OCI-LY3 (cell line): ENCODE measurements around the gene RDX.

Experiments
- H2AFZ ChIP-seq: fragments of 200-600, 300-600 bp; shearing (Covaris generic); 2 replicates; pipeline ENCODE4 v1.6.0; 2014; ENCODE audit warnings: antibody characterized with exemption, low read depth, low read length
- H3K27ac ChIP-seq: fragments of 200-600, 300-600 bp; sonication (generic); 2 replicates; pipeline ENCODE4 v1.5.1; 2014; ENCODE audit warnings: mild to moderate bottlenecking, low read length, moderate library complexity, mixed read lengths
- H3K27me3 ChIP-seq: fragments of 200-600, 300-600 bp; sonication (generic); 2 replicates; pipeline ENCODE4 v1.6.1; 2014; ENCODE audit warnings: low read depth, low read length, mixed read lengths
- H3K36me3 ChIP-seq: fragments of 200-600, 300-600 bp; sonication (generic); replicated peaks from 2 replicates; pipeline ENCODE3; 2014; ENCODE audit warnings: low read depth, low read length, mixed read lengths
- H3K4me1 ChIP-seq: fragments of 300-600, 200-600 bp; sonication (generic); 2 replicates; pipeline ENCODE4 v1.6.1; 2014; ENCODE audit warnings: low read length, mixed read lengths
- H3K4me2 ChIP-seq: fragments of 200-600, 300-600 bp; sonication (generic); 2 replicates; pipeline ENCODE4 v1.6.1; 2014; ENCODE audit warnings: low read length, mixed read lengths
- H3K4me3 ChIP-seq: fragments of 300-600, 200-600 bp; sonication (generic); 2 replicates; pipeline ENCODE4 v1.5.1; 2014; ENCODE audit warnings: antibody characterized with exemption, mild to moderate bottlenecking, low read length, moderate library complexity
- H3K79me2 ChIP-seq: fragments of 300-600, 200-600 bp; shearing (Covaris generic); 2 replicates; pipeline ENCODE4 v1.6.1; 2014; ENCODE audit warnings: mild to moderate bottlenecking, low read length, mixed read lengths
- H3K9ac ChIP-seq: fragments of 300-600, 200-600 bp; shearing (Covaris generic); 2 replicates; pipeline ENCODE4 v1.6.0; 2014; ENCODE audit warnings: mild to moderate bottlenecking, low read length, moderate library complexity
- H3K9me3 ChIP-seq: fragments of 200-600, 300-600 bp; shearing (Covaris generic); 2 replicates; pipeline ENCODE4 v1.6.1; 2014; ENCODE audit warnings: low read length, mixed read lengths; ENCODE audit not compliant: insufficient read depth
- H4K20me1 ChIP-seq: fragments of 200-600, 300-600 bp; sonication (generic); 2 replicates; pipeline ENCODE4 v1.6.1; 2016; ENCODE audit warnings: low read length, mixed read lengths; ENCODE audit not compliant: insufficient read depth
- EZH2phosphoT487 ChIP-seq: fragments of 200-600 bp; shearing (Covaris generic); IDR thresholded peaks from 2 replicates; pipeline ENCODE4 v1.6.1; 2018; ENCODE audit warnings: antibody characterized with exemption, mixed run types, low read depth
- TF ChIP-seq, protein P1 (sequence below): fragments of 200-600, 300-600 bp; sonication (generic); IDR thresholded peaks from 2 replicates; pipeline ENCODE4 v1.5.1; 2014; ENCODE audit warnings: antibody characterized with exemption, low read length, low read depth

Gene RDX

GRCh38 chr11:110153474-110153873 is 142.9 kb downstream of the RDX start:
- TF ChIP-seq EZH2phosphoT487 = no peak
- TF ChIP-seq, protein P1, sequence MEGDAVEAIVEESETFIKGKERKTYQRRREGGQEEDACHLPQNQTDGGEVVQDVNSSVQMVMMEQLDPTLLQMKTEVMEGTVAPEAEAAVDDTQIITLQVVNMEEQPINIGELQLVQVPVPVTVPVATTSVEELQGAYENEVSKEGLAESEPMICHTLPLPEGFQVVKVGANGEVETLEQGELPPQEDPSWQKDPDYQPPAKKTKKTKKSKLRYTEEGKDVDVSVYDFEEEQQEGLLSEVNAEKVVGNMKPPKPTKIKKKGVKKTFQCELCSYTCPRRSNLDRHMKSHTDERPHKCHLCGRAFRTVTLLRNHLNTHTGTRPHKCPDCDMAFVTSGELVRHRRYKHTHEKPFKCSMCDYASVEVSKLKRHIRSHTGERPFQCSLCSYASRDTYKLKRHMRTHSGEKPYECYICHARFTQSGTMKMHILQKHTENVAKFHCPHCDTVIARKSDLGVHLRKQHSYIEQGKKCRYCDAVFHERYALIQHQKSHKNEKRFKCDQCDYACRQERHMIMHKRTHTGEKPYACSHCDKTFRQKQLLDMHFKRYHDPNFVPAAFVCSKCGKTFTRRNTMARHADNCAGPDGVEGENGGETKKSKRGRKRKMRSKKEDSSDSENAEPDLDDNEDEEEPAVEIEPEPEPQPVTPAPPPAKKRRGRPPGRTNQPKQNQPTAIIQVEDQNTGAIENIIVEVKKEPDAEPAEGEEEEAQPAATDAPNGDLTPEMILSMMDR = no peak

DNA sequence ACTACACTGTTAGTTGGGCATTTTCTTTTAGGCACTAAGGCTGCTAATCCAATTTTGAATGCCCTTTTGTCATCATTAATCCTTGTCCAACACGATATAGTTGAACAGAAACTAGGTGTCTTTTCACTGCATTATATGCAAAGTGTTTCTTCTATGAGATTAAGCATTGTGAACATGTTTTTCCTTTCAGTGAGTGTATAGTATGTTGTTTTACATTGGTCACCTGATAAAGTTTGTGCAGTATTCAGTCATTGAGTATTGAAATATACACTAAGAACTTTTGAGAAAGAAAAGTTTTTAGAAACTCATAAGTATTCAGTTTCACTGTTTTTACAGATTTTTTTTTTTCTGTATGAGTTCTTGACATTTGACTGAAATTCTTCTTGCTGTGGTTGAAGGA is 144.2 kb downstream of the RDX start:
- Histone ChIP-seq H4K20me1 (0 out of 2 replicates have a peak, but pooled peaks cover 3% of the 10 kb centered on the region), H2AFZ (no peak overlapping the region), H3K27me3 (no peaks in the 10 kb centered on the region), H3K27ac (no peak overlapping the region), H3K36me3 (no peaks in the 10 kb centered on the region), H3K4me2 (no peak overlapping the region), H3K9me3 (no peaks in the 10 kb centered on the region), H3K4me1 (0 out of 2 replicates have a peak, but pooled peaks cover 5% of the 10 kb centered on the region), H3K79me2 (no peaks in the 10 kb centered on the region), H3K4me3 (no peak overlapping the region), H3K9ac (no peak overlapping the region)
- TF ChIP-seq, protein P1 = no peak
- no peak for TF ChIP-seq EZH2phosphoT487

More at GRCh38 chr11:110153474-110153873, 142.9 kb downstream of the RDX start:
- H3K9ac ChIP-seq = no peak overlapping the region
- no peaks in the 10 kb centered on the region for H3K27me3 ChIP-seq
- H3K79me2 ChIP-seq = no peaks in the 10 kb centered on the region
- H3K4me1 ChIP-seq = 0 out of 2 replicates have a peak, but pooled peaks cover 5% of the 10 kb centered on the region
- H3K4me2 ChIP-seq = no peak overlapping the region
- H2AFZ ChIP-seq = no peak overlapping the region
- no peaks in the 10 kb centered on the region for H4K20me1 ChIP-seq
- H3K9me3 ChIP-seq = no peaks in the 10 kb centered on the region
- H3K4me3 ChIP-seq = no peak overlapping the region
- H3K36me3 ChIP-seq = no peaks in the 10 kb centered on the region
- H3K27ac ChIP-seq = no peak overlapping the region

DNA sequence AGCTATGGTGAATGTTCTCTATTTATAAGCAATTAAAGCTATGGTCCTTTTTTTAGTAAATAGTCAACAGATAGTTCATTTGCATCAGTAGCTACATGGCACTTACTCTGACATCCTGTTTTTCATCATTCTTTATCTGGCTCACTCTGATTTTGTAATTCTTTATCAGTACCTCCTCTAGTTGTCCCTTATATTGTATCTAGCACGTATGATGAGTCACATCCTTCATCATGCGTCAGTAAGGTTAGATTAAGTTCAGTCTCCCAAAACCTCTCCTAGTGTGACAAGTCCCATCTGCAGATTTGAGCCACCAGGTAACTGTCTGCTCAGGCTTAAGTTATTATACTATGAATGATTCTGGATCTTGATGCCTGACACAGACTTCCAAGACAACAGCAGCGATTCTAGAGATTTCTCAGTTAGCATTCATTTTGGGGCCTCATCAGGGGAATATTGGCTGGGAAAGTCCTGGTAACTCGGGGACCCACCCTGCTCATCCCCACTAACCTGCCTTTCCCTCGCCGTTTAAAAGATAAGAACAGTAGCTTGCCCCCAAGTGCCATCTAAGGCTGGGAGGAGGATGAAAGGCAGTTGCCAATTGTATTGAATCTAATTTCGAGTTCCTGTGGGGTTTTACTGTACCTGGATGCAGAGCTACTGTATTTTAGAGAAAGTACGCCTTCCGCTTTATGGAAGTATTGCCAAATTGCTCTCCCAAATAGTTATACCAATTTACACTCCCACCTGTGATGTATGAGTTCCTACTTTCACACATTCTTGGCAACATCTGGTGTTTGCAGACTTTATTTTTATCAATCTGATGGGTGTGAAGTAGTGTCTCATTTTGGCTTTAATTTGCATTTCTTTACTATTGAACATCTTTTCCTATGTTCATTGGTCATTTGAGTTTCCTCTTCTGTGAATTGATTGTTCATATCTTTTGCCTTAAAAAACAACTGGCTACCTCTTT is 147.4 kb downstream of the RDX start:
- Histone ChIP-seq H3K9ac (no peak overlapping the region), H4K20me1 (0 out of 2 replicates have a peak, but pooled peaks cover 3% of the 10 kb centered on the region), H3K4me3 (no peak overlapping the region), H3K27me3 (no peaks in the 10 kb centered on the region), H3K9me3 (no peaks in the 10 kb centered on the region), H3K36me3 (no peaks in the 10 kb centered on the region), H3K4me1 (0 out of 2 replicates have a peak, but pooled peaks cover 5% of the 10 kb centered on the region), H3K4me2 (no peak overlapping the region), H2AFZ (no peak overlapping the region), H3K27ac (no peak overlapping the region), H3K79me2 (no peaks in the 10 kb centered on the region)
- TF ChIP-seq, protein P1 = no peak
- no peak for TF ChIP-seq EZH2phosphoT487

DNA sequence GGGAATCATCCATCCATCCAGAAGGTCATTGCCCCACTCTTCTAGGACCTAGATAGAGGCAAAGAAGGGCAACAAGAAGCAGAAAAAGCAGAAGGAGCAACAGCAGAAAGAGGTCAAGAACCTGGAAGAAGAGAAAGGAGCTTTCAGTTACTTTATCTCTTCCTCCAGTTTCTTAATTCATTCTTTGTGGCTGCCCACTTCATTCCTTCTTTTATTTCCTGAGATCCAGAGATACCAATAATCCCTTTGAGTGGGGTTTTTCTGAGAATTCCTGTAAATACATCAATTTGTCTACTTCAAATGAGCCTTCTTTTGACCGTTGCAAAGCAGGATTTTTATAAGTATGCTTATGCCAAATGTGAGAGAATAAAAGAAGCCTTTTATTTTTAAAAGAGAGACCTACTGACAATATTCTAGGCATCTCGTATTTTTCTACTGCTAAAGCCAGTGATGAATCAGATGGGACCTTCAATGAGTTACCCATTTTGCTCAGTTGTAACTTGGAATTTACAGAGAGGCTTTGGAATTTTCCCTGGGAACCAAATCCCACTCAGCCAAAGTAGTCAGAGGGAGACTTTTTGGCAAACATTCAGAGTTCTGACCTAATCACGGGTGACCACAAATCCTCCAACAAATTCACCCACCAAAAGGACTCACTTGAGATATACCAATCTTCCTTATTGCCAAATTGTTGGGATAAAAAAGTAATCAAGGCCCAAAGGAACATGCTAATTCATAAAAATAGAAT is 148.3 kb downstream of the RDX start:
- H3K4me1 ChIP-seq = 0 out of 2 replicates have a peak, but pooled peaks cover 5% of the 10 kb centered on the region
- H3K36me3 ChIP-seq = peaks cover under 1% of the 10 kb centered on the region
- no peak overlapping the region for H3K4me2 ChIP-seq
- no peaks in the 10 kb centered on the region for H3K9me3 ChIP-seq
- no peaks in the 10 kb centered on the region; the same call in 1 of the 2 replicates for H3K79me2 ChIP-seq
- no peak overlapping the region for H3K4me3 ChIP-seq
- no peaks in the 10 kb centered on the region for H3K27me3 ChIP-seq
- no peak for TF ChIP-seq EZH2phosphoT487
- TF ChIP-seq, protein P1 = no peak
- no peak overlapping the region for H3K9ac ChIP-seq
- 0 out of 2 replicates have a peak, but pooled peaks cover 3% of the 10 kb centered on the region for H4K20me1 ChIP-seq
- no peak overlapping the region for H3K27ac ChIP-seq
- H2AFZ ChIP-seq = no peak overlapping the region
